Left lobe of liver (tissue), 2 donors: ENCODE measurements around the gene LRRC4. TPM values are rescaled to one million over a fixed set of nuclear protein-coding genes. Genes with fewer than 3 reads are reported as not detected.

Experiments used
- ATAC-seq: fragments of 200-7000 bp; cut with Tn5 transposase; one replicate; pipeline ENCODE4 v1.9.1; 2020; ENCODE audit warnings: mild to moderate bottlenecking, moderate library complexity
- DNase-seq: peaks from one replicate; pipeline ENCODE4 v3.0.0-alpha.2; 2020; ENCODE audit warnings: low spot score
- total RNA-seq: library from RNA; stranded (reverse); gene quantifications from one replicate; pipeline ENCODE4 v1.2.1, GENCODE V29; 2021
- donor health status: DM: no; HTN: no; CAD: no; lungs with moderate emphysema.
- donor health status: DM: no; HTN: yes; CAD: no.

The LRRC4 gene
- total RNA-seq, 1 donor from 2014 or later, result 2.8 TPM

DNA sequence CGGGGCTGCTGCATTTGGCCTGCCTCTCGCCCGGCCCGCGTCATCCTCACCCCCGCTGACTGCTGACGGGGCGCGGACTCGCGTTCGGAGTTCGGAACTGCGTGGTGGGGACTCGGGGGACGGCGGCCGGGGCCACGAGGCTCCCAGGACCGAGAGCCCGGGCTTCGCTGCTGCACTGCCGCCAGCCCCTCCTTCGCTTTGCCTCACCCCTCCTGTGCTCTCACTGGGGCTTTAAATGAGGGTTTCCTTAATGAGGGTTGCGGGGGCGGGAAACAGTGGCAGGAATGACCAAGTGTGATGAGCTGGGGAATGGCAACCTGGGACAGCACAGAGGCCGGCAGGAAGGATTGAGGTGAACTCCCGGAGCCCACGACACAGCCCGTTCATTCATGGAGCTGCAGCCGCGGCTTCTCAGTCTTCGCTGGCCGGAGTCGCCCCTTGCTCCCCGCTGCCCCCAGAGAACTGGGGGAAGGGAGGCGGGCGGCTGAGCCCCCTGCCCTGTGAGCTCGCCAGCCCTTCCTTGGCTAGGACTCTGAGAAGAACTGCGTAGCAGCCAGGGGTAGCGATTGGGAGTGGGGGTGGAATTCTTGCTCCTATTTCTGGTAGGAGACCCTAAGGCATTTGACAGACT, 1.5 kb upstream of the LRRC4 start:
- no peak for ATAC-seq
- DNase-seq, result no peak

DNA sequence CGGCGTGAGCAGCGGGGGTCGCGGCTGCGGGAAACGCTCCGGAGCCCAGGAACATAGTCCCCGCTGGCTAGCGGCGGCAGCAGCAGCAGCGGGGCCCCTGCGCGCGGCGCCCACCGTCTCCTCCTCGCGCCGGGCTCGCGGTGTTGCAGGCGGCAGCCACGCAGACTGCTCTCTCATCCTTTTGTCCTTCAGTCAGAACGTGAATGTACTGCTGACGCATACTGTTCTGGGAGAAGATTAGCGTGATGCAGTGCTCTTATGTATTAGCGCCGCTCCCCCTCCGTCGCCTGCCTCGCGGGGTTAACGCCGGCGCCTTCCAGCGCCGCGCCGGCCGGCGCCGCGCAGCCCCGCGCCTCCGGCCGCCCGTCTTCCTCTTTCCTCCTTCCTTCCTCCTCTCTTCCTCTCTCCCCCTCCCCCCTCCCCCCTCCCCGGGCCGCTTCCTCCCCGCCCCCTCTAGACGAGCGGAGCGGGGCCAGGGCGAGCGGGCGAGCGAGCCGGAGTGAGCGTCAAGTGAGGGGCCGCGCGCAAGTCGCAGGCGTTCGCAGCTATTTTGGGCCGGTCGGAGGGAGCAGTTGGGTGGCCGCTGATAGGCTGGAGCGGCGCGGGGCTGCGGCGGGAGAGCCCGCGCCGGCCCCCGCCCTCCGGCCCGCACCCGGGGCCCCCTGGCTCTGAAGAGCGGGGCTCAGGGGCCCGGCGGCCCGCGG, 816 bp upstream of the LRRC4 start:
- ATAC-seq (peak; percentile 54), DNase-seq (no peak)

DNA sequence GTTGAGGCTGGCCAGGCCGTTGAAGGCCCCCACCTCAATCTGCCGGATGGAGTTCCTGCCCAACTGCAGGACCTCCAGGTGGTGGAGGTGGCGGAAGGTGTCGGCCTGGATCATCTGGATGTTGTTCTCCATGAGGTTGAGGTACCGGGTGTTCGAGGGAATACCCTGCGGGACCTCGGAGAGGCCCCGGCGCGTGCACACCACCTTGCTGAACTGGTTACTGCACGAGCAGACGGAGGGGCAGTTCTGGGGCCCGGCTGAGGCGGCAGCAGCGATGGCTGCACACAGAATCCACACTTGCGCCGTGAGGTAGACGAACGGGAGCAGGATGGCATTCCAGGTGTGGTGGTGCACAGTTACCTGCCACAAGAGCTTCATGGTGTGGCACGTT, 979 bp downstream of the LRRC4 start:
- DNase-seq, result no peak
- ATAC-seq, result no peak

DNA sequence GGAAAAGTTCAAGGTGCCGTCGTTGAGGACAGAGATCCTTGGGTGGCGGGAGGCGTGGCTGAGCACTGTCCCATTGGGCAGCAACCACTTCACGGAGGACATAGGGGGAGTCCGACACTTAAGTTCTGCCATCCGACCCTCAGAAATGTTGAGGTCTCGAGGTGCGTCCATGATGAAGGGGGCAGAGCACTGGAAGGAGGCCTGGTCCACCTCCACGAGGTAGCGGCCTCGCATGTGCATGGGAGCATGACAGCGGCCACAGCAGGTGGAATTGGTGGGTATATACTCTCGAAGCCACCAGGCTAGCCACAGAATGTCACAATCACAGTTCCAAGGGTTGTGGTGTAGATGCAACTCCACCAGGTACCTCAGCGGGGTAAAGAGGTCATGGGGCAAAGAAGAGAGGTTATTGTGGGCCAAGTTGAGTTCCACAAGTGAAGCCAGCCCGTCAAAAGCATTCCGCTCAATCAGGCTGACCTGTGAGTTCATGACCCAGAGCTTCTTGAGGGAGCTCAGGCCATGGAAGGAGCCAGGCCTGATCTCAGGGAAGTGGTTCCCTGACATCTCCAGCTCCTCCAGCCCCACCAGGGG, 1.7 kb downstream of the LRRC4 start:
- ATAC-seq, result peak; percentile 53
- DNase-seq, result no peak

DNA sequence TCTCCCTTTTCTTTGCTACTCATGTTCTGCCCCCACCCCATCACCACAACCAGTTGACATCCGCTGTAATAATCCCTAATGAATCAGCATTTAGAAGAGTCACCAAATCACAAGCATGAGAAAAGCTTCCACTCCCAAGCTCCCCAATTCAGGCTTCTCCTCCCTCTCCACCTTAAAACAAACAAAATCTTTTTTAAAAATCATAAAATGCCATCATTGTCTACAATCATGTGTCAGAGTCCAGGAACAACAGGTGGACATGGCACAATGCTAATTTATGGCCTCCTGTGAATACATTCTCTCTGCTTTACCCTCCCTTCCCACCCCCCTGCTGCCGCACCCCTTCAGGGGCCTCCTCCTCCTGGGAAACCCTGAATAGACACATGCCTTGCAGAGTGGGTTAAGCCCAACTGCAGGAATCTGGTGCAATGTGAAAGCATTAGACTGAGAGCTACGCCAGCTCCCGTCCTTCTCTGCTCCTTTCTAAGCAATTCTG, 3.7 kb downstream of the LRRC4 start:
- DNase-seq, result no peak
- no peak for ATAC-seq

DNA sequence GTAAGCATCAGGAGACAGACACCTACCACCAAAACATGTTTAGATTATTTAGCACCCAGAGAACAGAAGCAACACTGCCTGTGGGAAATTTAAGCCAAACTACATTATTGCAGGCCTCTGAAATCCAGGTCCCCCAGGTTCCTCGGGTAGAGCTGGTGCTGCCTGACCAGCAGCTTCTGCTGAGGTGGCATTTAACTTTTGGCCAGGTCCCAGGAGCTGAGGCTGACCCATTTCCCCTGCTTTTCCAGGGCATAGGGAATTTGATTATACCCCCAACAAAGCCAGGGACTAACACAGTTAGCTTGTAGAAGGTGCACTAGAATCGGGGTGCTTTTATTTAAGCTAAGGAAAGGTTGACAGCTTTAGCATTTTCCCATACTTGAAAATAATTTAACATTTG, 4.7 kb downstream of the LRRC4 start:
- ATAC-seq (peak; percentile 66), DNase-seq (no peak)

DNA sequence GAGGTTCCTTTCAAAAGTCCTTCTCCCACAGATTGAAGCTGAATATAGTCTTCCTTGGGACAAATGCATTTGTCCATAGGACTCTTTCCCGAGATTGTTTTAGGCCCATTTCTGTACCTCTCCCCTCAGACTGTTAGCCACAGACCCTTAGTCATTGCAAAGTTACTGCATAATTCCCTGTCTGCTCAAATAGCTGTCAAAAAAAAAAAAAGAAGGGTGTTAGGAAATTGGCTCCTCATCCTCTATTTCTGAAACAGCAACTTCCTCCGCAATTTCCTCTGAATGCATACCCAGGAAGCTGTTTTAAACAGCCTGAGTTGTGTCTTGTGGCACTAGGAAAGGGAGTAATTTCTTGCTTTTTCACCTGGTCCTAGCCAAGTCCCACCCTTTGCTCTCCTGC, 5.4 kb downstream of the LRRC4 start:
- ATAC-seq (no peak), DNase-seq (no peak)

DNA sequence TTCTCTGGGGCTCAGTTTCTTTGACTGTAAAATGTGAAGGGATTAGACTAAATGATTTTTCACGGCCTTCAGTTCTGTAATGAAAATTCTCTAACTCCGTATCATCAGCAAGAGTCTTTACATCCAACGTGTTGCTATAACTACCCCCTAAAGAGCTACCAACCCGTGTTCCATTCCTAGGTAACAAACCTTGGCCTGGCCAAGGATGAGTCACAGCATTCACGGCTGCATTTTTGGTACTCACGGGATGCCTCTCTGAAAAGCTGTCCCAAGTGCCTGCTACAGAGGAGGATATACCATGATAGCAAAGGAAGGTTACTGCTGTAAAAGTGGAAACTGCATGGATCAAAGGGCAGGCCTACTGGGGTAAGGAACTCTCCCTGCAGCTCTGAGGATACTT, 5.9 kb downstream of the LRRC4 start:
- no peak for DNase-seq
- no peak for ATAC-seq

DNA sequence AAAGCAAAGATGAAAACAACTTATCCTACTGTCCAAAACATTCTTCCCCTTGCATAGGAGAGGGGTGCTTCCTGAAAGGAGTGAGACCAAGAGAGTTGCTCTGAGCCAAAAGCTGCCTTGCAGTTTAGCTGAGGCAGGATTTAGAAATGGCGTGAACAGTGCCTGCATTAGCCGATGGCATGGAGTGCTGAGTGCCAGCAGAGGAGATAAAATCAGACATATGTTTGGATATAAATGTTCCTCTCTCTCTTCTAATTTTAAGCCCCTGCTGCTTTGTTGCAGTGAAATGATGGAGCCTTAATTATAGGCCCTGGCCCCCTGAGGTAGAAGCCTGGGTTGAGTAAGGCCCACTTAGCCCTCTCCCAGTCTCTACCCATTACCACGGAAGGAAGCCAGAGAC, 7.1 kb downstream of the LRRC4 start:
- no peak for DNase-seq
- ATAC-seq, result no peak

DNA sequence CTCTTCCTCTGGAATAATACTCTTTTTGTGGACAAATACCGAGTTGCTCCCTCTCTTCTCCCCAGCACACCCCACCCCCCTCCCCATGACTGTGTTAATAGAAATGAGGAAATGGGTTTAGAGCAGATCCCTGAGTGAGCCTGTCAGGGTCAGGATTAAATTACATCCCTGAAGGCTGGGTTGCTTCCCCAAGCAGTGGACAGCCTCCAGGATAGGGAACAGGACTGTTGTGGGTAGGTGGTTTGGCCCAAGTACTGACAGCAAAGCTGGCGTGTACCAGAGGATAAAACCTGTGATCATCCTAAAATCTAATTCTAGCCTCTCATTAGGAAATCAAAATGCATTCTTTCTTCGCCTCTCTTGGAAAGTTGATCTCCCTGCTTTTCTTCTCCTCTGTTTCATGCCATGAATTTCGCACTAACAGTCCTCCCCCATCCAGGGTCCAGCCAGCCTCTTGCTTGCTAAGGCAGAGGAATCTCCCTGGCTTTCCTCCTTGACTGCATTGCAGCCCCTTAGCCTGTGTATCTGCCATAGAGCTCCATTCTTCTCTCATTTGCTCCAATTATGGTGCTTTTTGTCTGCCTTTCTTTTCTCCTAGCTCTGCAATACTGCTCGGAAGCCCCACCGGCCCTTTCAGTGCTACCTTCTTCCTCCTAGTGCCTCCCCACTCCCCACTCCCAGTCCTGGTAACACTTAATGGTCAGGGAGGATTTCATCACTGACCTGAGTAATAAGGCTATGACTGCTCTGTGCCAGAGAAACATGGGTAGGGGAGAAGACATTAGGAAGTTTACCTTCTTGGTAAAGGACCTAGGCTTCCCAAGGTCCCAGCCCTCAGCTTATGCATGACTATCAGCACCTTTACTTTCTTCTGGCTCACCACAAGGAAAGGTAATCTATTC, 8.4 kb downstream of the LRRC4 start:
- ATAC-seq, result no peak

DNA sequence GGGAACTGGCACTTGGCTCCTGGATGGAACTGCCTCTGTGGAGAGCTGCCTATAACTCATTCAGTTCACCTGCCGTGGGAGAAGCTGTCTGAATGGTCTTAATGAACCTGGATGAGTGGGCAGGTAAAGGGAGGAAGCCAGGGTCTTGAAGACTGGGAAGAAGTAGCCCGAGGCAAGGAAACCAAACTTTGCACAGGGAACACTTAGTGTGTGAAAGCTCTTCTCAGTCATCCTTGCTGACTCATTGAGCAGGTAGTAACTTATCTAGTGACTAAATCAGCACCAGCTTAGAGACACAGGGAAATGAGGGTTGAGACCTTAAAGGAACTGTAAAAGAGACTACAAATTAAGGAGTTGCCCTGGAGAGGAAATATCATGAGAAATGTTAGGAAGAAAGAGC, 9.9 kb downstream of the LRRC4 start:
- ATAC-seq (no peak), DNase-seq (no peak)

More for the DNA sequence above, 8.4 kb downstream of the LRRC4 start:
- no peak for DNase-seq

DNA sequence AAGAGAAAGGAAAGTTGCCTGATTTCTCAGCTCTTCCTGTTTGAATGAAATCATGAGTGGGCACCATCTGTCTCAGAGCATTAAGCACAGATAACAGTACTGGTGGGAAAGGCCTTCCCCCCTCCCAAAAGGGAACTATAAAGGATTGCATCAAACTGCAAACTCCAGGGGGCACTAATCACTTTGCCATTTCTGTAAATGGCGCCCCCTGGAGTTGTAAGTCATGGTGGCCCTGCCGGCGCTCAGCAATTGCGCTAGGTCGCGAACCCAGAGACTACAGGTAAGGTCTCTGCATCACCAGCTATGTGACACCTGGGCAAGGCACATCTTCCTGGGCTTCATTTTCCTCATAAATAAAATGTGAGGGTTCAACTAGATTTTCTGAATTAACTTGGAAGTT, 11.1 kb downstream of the LRRC4 start:
- DNase-seq (no peak), ATAC-seq (no peak)

DNA sequence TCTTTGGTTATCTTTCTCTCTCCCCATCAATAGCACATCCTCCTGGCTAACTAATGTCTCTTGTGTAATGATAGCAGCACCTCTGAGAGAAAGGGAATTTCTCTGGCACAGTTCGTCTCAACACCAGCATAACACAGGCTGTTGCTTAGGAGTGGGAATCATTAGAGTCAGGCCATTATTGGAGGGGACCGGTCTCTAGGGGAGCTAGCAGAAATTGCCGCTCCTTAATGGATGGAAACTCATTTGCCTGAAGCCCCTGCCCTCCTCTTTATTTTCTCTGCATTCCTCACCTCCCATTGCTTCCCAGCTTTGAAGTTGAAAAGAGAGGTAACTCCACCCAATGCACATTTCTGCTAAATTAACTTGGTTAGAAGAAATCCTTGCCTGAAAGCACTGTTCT, 11.9 kb downstream of the LRRC4 start:
- DNase-seq, result no peak
- no peak for ATAC-seq

DNA sequence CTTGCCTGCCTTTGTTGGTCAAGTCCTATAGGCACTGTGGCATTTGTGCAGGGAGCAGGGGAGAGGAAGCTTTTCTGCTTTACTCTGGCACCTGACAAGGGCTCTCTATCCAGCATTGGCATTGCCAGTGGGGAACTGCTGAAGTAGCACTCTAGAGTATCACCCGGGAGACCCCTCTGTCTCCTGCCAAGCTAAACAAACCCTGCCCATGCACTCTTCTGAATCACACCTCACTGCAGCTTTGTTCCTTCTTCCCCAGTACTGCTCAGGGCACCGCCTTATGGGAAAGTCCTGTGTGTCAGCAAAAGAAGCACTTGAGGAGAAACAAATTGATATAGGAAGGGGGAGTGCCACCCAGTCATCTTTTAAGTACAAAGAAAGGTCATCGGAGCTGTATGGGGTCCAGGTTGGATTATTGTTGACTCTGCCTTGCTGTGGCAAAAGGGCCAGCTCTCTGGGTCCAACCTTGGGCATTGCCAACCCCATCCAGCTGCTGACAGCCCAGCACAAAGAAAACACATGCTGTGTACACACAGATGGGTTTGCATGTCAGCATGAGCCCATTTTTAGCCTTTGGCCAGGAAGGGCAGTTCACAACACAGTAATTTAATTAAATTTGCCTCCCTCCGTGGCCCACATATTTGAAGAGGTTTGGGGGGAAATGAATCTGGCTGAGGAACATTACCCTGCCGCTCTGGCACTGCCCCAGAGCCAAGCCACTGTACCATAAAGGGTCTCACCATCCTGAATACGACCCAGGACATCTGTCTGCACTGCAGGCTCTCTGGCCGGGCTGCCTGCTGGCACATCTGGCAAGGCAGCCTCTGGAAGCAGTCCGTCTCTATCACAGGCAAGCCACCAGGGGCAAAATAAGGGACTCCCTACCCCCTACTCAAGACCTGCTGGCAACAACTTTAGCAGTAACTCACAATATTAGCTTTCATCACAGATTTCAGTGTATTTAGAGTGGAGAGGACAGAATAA, 13.1 kb downstream of the LRRC4 start:
- ATAC-seq, result peak; percentile 81
- no peak for DNase-seq

DNA sequence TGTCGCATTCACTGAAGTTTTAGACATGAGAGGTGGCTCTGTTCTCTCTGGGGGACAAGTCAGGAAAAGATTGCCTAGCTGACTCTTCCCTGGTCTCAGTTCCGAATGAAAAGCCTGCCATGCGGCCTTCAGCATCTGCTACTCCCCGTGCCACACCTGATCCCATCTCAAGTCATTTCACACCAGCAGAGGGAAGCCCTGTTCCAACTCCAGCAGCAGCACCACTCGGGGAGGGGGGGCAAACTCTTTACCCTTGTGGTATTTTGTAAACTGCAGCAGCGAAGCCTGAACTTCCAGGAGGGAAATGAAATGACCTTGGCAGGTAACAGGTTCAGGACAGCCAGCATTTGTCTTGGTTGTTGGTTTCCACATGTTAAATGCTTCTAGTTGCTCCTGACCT, 13.8 kb downstream of the LRRC4 start:
- ATAC-seq (peak; percentile 36), DNase-seq (no peak)

DNA sequence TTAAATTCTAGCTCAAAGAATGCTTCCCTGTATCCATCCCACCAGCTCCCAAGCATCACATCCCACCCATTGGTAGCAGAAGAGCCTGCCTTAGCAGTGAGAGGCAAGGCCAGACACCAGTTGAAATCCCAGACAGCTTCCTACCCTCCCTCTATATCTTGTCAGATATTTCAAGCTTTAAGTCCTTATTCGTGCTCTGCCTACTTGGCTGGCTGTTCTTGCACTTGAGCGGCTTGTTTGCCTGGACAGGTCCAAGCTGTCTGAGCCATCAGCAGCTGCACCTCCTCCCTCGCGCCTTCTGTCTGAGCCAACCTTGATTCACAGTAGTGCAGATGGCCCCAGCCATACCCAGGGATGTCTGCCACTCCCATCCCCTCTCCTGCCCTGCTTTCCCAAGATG, 16.4 kb downstream of the LRRC4 start:
- DNase-seq (no peak), ATAC-seq (no peak)

DNA sequence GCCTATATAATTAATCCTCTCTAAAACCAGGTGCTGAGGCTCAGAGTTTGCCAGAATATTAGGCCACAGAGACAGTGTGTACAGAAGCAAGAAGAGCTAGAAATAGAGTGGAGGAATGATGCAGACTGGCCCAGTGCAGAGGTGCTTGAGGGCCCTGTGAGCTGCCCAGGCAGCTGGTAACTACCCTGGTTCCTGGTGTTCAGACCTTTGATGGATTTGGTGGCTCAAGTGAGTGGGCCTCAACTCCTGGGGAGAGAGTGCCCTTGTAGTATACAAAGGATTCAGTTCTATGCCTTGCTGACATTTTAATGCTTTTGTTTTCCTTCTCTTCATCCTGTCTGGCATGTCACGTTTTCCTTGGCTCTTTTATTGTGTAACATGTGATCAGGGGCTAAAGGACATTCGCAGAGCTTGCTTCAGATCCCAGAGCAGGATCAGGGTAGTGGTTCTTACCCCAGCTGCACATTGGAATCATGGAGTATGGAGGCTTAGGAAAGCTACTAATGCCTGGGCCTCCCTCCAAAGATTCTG, 20.0 kb downstream of the LRRC4 start:
- no peak for DNase-seq
- ATAC-seq, result peak; percentile 72

DNA sequence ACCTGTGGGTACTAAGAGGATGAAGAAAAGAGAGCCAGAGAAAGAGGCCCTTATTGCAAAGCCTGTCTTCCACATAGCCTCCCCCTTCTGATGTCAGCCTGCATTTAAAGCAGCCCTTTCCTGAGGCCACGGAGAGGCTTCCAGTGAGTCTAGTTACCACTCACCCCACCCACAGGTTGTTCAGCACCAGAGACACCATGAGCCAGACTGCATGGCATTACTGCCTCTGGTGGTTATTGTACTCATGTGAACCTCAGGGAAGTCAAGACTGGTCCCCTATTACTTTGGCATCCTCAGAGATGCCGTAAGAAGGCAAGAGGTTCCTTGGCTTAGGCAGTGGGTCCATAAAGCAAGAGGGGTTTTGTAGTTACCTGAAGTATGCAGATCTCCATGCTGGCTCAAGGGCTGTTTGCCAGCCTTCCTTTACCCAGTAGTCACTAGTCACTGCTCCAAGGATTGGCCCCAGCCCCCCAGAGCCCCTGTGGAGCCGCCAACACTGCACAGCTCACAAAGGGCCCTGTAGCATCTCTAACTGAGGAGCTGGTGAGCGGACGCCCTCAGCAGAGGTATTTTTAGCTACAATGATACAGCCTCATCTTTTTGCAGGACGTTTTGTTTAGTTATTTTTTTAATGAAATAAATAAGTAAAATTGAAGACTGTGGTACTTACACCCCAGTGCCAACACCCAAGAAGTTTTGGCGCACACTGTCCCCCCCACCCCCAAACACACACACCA, 20.7 kb downstream of the LRRC4 start:
- DNase-seq (no peak), ATAC-seq (no peak)

DNA sequence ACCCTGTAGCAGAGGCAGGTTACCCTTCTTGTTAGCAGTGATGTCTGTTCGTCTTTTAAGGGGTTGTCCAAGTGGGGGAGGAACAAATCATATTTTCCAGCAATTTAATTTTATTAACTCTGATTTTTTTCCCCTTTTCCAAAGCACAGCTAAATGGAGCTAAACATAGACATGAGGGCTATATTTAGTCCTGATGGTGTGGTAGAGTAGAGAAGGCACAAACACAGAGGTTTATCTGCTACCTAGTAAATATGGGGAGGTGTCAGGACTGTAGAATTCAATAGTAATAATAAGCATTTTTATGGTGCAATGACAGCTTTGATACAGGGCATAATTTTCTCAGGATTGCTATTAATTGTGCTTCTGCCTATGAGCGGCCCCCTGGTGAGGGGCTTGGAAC, 22.5 kb downstream of the LRRC4 start:
- ATAC-seq (no peak), DNase-seq (no peak)
